Measurements from ENCODE around the gene CTCFL.

CTCFL gene

GRCh38 chr20:57509665-57510237 is 15.2 kb downstream of the CTCFL start:
- Histone ChIP-seq H3K27ac (ENCODE audit: low read depth, low read length) (no peak overlapping the region), H3K9me2 (replicated peaks; ENCODE audit: control insufficient read depth, low read length) (no peaks in the 10 kb centered on the region), H3K4me1 (ENCODE audit: control insufficient read depth, low read length) (peaks cover 9% of the 10 kb centered on the region), H3K4me3 (ENCODE audit: low read length) (no peak overlapping the region), H3K27me3 (ENCODE audit: control insufficient read depth, low read length) (peaks cover 5% of the 10 kb centered on the region), H4K20me1 (ENCODE audit: control insufficient read depth, insufficient read depth, low read depth, low read length) (peaks cover 17% of the 10 kb centered on the region; the same call in 1 of the 2 replicates), H3K79me2 (ENCODE audit: control insufficient read depth, low read length) (peaks cover 18% of the 10 kb centered on the region), H3K4me2 (ENCODE audit: low read length) (no peak overlapping the region), H3K36me3 (ENCODE audit: control insufficient read depth, low read length) (peaks cover 27% of the 10 kb centered on the region), H3F3A (ENCODE audit: control insufficient read depth, insufficient read depth) (peaks cover 4% of the 10 kb centered on the region; the same call in 1 of the 2 replicates), H3K9me3 (ENCODE audit: control insufficient read depth, insufficient read depth, low read length) (no peaks in the 10 kb centered on the region)
- TF ChIP-seq CTCF (IDR thresholded peaks at IDR 0.05; ENCODE audit: low read depth, low read length, poor library complexity, severe bottlenecking): peak; percentile 60
- no peak for TF ChIP-seq EZH2phosphoT487 (IDR thresholded peaks at IDR 0.05; ENCODE audit: borderline replicate concordance, low read length)

- Histone ChIP-seq H3K9me2 (replicated peaks; ENCODE audit: control insufficient read depth, low read length) (no peaks in the 10 kb centered on the region), H3K27me3 (ENCODE audit: control insufficient read depth, low read length) (peaks cover 11% of the 10 kb centered on the region), H3F3A (ENCODE audit: control insufficient read depth, insufficient read depth) (peaks cover 4% of the 10 kb centered on the region; the same call in 1 of the 2 replicates), H3K4me3 (ENCODE audit: low read length) (no peak overlapping the region), H3K79me2 (ENCODE audit: control insufficient read depth, low read length) (peaks cover 25% of the 10 kb centered on the region), H3K4me1 (ENCODE audit: control insufficient read depth, low read length) (peaks cover 17% of the 10 kb centered on the region), H4K20me1 (ENCODE audit: control insufficient read depth, insufficient read depth, low read depth, low read length) (peaks cover 24% of the 10 kb centered on the region; the same call in 1 of the 2 replicates), H3K9me3 (ENCODE audit: control insufficient read depth, insufficient read depth, low read length) (no peaks in the 10 kb centered on the region), H3K27ac (ENCODE audit: low read depth, low read length) (no peak overlapping the region), H3K36me3 (ENCODE audit: control insufficient read depth, low read length) (peaks cover 27% of the 10 kb centered on the region), H3K4me2 (ENCODE audit: low read length) (no peak overlapping the region)
- TF ChIP-seq CTCF (IDR thresholded peaks at IDR 0.05; ENCODE audit: low read depth, low read length, poor library complexity, severe bottlenecking) (no peak), EZH2phosphoT487 (IDR thresholded peaks at IDR 0.05; ENCODE audit: borderline replicate concordance, low read length) (no peak)
These were observed 16.1 kb downstream of the CTCFL start for GRCh38 chr20:57508831-57509230.

GRCh38 chr20:57508381-57508780 is 16.6 kb downstream of the CTCFL start:
- TF ChIP-seq CTCF (IDR thresholded peaks at IDR 0.05; ENCODE audit: low read depth, low read length, poor library complexity, severe bottlenecking) (no peak), EZH2phosphoT487 (IDR thresholded peaks at IDR 0.05; ENCODE audit: borderline replicate concordance, low read length) (no peak)
- peaks cover 11% of the 10 kb centered on the region for H3K27me3 ChIP-seq (ENCODE audit: control insufficient read depth, low read length)
- H4K20me1 ChIP-seq (ENCODE audit: control insufficient read depth, insufficient read depth, low read depth, low read length): peaks cover 29% of the 10 kb centered on the region; the same call in 1 of the 2 replicates
- H3K4me1 ChIP-seq (ENCODE audit: control insufficient read depth, low read length): peaks cover 22% of the 10 kb centered on the region
- H3K27ac ChIP-seq (ENCODE audit: low read depth, low read length): no peak overlapping the region
- H3K9me3 ChIP-seq (ENCODE audit: control insufficient read depth, insufficient read depth, low read length): no peaks in the 10 kb centered on the region
- H3F3A ChIP-seq (ENCODE audit: control insufficient read depth, insufficient read depth): peaks cover 4% of the 10 kb centered on the region; the same call in 1 of the 2 replicates
- H3K79me2 ChIP-seq (ENCODE audit: control insufficient read depth, low read length): peaks cover 28% of the 10 kb centered on the region
- no peak overlapping the region for H3K4me3 ChIP-seq (ENCODE audit: low read length)
- H3K36me3 ChIP-seq (ENCODE audit: control insufficient read depth, low read length): peaks cover 24% of the 10 kb centered on the region
- H3K4me2 ChIP-seq (ENCODE audit: low read length): no peak overlapping the region
- H3K9me2 ChIP-seq (replicated peaks; ENCODE audit: control insufficient read depth, low read length): no peaks in the 10 kb centered on the region
